Endothelial cell of umbilical vein (primary cell): Measurements from ENCODE around the gene XYLT1.

Experiments
- CTCF ChIP-seq, 2 donors: IDR thresholded peaks; 1 replicate in 1 of 2; 2 replicates in 1 of 2; pipeline ENCODE4 v1.5.1; 2011; ENCODE audit warnings: low read length in 2 of 2, mild to moderate bottlenecking in 2 of 2, moderate library complexity in 2 of 2, control low read depth in 1 of 2, inconsistent platforms in 1 of 2, low read depth in 1 of 2; ENCODE audit not compliant: insufficient read depth in 1 of 2; ENCODE audit errors: extremely low read depth in 1 of 2
- EZH2 ChIP-seq: IDR thresholded peaks from 2 replicates; pipeline ENCODE4 v1.6.1; 2012; ENCODE audit warnings: borderline replicate concordance, low read depth, mild to moderate bottlenecking, moderate library complexity, low read length, inconsistent platforms; ENCODE audit not compliant: severe bottlenecking
- POLR2AphosphoS5 ChIP-seq: IDR thresholded peaks from 2 replicates; pipeline ENCODE4 v1.6.1; 2012; ENCODE audit warnings: low read depth, mild to moderate bottlenecking, control low read depth, low read length, moderate library complexity; ENCODE audit not compliant: insufficient read depth

- no peak for TF ChIP-seq EZH2
- no peak for TF ChIP-seq CTCF (IDR thresholded peaks at IDR 0.05; ENCODE audit: extremely low read depth in 1 of 2, insufficient read depth in 1 of 2, low read depth in 1 of 2, low read length in 2 of 2)
- no peak for TF ChIP-seq POLR2AphosphoS5
These were observed 2.1 kb downstream of the XYLT1 start for GRCh38 chr16:17468611-17469010.
